Measurements from ENCODE around the gene REV3L. TPM values are rescaled to one million over a fixed set of nuclear protein-coding genes. Genes with fewer than 3 reads are reported as not detected.

The REV3L gene
- total and polyA plus RNA-seq, 2 of the 8 experiments (the other 6 are each of a cell fraction or from before 2014, with no cell fraction given), result 2.1 to 6.6 TPM

DNA sequence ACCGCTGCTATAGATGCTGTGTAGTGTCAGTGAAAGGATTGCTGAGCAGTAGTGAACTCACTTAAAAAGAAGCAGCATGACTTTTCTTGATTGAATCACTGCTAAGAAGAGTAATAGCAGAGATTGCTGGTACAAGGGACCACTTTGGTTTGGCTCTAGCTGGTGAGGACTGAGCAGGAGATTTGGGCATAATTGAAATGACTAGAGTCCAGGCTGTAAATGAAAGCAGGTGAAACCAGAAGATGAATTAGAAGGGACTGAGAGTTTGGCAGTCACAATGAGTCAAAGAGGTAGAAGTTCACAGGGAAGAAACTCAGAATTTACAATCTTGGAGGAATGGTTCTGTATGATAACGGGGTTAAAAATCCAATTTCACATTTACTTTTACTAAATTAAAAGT lies 19.1 kb upstream of the REV3L start:
- Histone ChIP-seq H3K56ac (replicated peaks; ENCODE audit: insufficient read length, low read depth, low read length) (no peak overlapping the region), H3K18ac (ENCODE audit: extremely low read depth, low read length) (no peak overlapping the region; the same call in 1 of the 2 replicates), H2BK20ac (ENCODE audit: low read length) (no peak overlapping the region), H3K4me2 (ENCODE audit: insufficient read depth in 1 of 2, low read depth in 2 of 2, low read length in 2 of 2) (no peak overlapping the region), H2AFZ (ENCODE audit: low read length) (no peak overlapping the region), H2BK12ac (ENCODE audit: low read depth, low read length) (no peak overlapping the region), H2BK5ac (ENCODE audit: low read depth, low read length) (no peak overlapping the region), H3K9me3 (ENCODE audit: insufficient read depth in 2 of 2, low read depth in 1 of 2, low read length in 1 of 2) (no peaks in the 10 kb centered on the region), H2BK15ac (ENCODE audit: low read length) (no peak overlapping the region), H4K8ac (ENCODE audit: extremely low read depth, insufficient read depth, low read length) (no peak overlapping the region), H3K27me3 (replicated peaks in 1 of 4; ENCODE audit: control insufficient read depth in 3 of 4, extremely low read depth in 1 of 4, insufficient read depth in 3 of 4, low read length in 3 of 4) (no peaks in the 10 kb centered on the region), H4K20me1 (replicated peaks in 1 of 2; ENCODE audit: control insufficient read depth in 1 of 2, insufficient read depth in 2 of 2, low read length in 2 of 2) (peaks cover 0 to 3% of the 10 kb centered on the region in 2 experiments), H3K4me1 (replicated peaks in 1 of 4; ENCODE audit: control insufficient read depth in 3 of 4, insufficient read depth in 4 of 4, low read length in 3 of 4) (peaks cover 0 to 10% (median 4%) of the 10 kb centered on the region in 4 experiments; a peak in 3 of 7 replicates), H3K36me3 (ENCODE audit: control insufficient read depth in 2 of 4, insufficient read depth in 4 of 4, low read length in 3 of 4) (no peaks in the 10 kb centered on the region), H3K4me3 (ENCODE audit: extremely low read depth in 1 of 4, insufficient read depth in 2 of 4, low read depth in 3 of 4, low read length in 4 of 4) (no peak overlapping the region), H3K79me1 (ENCODE audit: low read depth, low read length) (no peaks in the 10 kb centered on the region), H2AK5ac (ENCODE audit: low read depth, low read length) (no peak overlapping the region), H3K23me2 (ENCODE audit: low read depth, low read length) (no peaks in the 10 kb centered on the region; the same call in 1 of the 2 replicates), H4K5ac (ENCODE audit: insufficient read length, low read depth, low read length) (no peak overlapping the region), H3K14ac (ENCODE audit: insufficient read length) (no peak overlapping the region), H2BK120ac (replicated peaks; ENCODE audit: low read depth, low read length) (no peak overlapping the region), H3K4ac (replicated peaks; ENCODE audit: insufficient read length, low read depth, low read length) (no peak overlapping the region), H3K27ac (ENCODE audit: low read depth, low read length) (no peak overlapping the region), H3K79me2 (ENCODE audit: control insufficient read depth in 1 of 2, insufficient read depth in 2 of 2, low read length in 2 of 2) (peaks cover 0 to 20% of the 10 kb centered on the region in 2 experiments; a peak in 2 of 4 replicates), H4K91ac (replicated peaks; ENCODE audit: insufficient read length, low read length) (no peak overlapping the region), H3K9ac (replicated peaks in 1 of 4; ENCODE audit: extremely low read depth in 1 of 4, low read depth in 3 of 4, low read length in 3 of 4) (no peak overlapping the region), H3K23ac (ENCODE audit: insufficient read length) (no peak overlapping the region)
- TF ChIP-seq CHD2 (IDR thresholded peaks at IDR 0.05; ENCODE audit: low read length) (no peak), EP300 (IDR thresholded peaks at IDR 0.05; ENCODE audit: borderline replicate concordance in 1 of 2, low read depth in 2 of 2, low read length in 2 of 2) (no peak), NRF1 (IDR thresholded peaks at IDR 0.05; ENCODE audit: low read depth, low read length) (no peak), JUND (IDR thresholded peaks at IDR 0.05; ENCODE audit: low read length) (no peak), SAP30 (IDR thresholded peaks at IDR 0.05; ENCODE audit: insufficient read depth, insufficient replicate concordance, low read length) (no peak), GABPA (IDR thresholded peaks at IDR 0.05; ENCODE audit: borderline replicate concordance, insufficient read depth, low read length) (no peak), SIN3A (conservative IDR thresholded peaks at IDR 0.05 in 1 of 2, IDR thresholded peaks at IDR 0.05 in 1 of 2; ENCODE audit: low read depth in 1 of 2, low read length in 2 of 2) (no peak), POU5F1 (IDR thresholded peaks at IDR 0.05; ENCODE audit: low read depth, low read length) (no peak), EZH2 (IDR thresholded peaks at IDR 0.05; ENCODE audit: low read depth, low read length, severe bottlenecking) (no peak), CBX8 (IDR thresholded peaks at IDR 0.05; ENCODE audit: borderline replicate concordance, low read depth, low read length) (no peak), TBP (IDR thresholded peaks at IDR 0.05; ENCODE audit: low read depth, low read length) (no peak), KDM5A (IDR thresholded peaks at IDR 0.05; ENCODE audit: low read length) (no peak)
- 91% methylated on average over 2 of the region's 2 CpGs; no CpG with 5 or more reads in 1 of the 2 experiments for WGBS, 2 experiments (ENCODE audit: extremely low coverage in 1 of 2, insufficient coverage in 1 of 2, insufficient read length in 1 of 2, insufficient replicate concordance in 2 of 2, low coverage in 1 of 2, low lambda C conversion rate in 2 of 2, missing lambda C conversion rate in 1 of 2)
- FAIRE-seq (no peak), DNase-seq (ENCODE audit: low read depth in 1 of 2, low spot score in 2 of 2) (no peak)
- CTCF ChIA-PET (ENCODE audit: partially characterized antibody), result interaction anchor here (1.6 to 2.0 kb wide), 2 partner anchors 12 to 63 kb away, joined by 4 to 5 read pairs; no protein-coding TSS in a partner anchor
- POLR2A ChIA-PET (ENCODE audit: partially characterized antibody), result no interaction called here

All from H1 (cell line).